GM19438 (cell line): Measurements from ENCODE around the gene BCL7A.

ENCODE experiments used
- ATAC-seq: cut with Tn5 transposase; IDR thresholded peaks from one replicate; pipeline ENCODE4 v1.9.1; 2021; ENCODE audit warnings: low read depth; ENCODE audit not compliant: unreplicated experiment

BCL7A gene

DNA sequence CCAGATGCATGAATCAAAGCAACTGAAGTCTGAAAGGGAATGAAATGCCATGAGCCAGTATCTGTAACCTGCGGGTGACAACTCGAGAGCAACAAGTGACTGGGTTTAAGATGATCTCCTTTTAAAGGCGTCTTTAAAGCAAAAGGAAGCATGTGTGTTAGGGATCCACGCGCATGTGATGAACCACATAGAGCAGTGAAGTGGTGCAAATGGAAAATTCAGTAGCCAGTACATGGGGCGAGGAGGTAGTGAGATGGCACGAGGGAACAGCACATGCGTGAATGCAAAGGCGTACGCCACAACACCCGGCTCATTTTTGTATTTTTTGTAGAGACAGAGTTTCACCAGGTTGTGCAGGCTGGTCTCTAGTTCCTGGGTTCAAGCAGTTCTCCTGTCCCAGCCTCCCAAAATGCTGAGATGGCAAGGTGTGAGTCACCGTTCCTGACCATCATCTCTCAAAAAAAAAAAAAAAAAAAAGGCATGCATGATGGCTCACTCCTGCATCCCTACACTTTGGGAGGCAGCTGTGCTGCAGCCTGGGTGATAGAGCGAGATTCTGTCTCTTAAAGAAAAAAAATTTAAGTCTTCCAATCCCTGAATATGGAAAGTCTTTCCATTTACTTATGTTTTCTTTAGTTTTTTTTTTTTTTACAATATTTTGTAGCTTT lies 24.6 kb upstream of the BCL7A start:
- ATAC-seq: no peak

DNA sequence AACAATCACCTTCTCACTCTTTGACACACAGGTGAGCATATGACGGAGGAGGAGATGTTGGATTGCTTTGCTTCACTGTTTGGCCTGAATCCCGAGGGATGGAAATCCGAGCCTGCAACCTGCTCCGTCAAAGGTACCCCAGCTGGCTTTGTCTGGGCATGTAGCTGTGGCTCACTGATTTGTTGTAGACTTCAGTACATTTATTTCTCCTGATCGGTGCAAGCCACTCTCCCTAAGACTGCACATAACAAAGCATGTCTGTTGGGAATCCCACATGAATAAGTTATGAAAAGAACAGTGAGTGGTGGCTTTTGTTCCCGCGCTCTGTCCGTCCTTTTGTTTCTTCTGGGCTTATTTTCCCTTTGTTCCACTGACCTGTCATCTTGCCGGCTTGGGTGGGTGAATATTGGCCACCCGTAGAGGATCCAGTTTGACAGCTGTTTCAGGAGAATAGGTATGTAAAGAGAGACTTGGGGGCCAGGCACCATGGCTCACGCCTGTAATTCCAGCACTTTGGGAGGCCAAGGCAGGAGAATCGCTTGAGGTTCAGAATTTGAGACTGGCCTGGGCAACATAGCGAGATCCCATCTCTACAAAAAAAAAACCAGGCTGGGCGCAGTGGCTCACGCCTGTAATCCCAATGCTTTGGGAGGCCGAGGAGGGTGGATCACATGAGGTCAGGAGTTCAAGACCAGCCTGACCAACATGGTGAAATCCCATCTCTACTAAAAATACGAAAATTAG lies 20.0 kb upstream of the BCL7A start:
- ATAC-seq: no peak

DNA sequence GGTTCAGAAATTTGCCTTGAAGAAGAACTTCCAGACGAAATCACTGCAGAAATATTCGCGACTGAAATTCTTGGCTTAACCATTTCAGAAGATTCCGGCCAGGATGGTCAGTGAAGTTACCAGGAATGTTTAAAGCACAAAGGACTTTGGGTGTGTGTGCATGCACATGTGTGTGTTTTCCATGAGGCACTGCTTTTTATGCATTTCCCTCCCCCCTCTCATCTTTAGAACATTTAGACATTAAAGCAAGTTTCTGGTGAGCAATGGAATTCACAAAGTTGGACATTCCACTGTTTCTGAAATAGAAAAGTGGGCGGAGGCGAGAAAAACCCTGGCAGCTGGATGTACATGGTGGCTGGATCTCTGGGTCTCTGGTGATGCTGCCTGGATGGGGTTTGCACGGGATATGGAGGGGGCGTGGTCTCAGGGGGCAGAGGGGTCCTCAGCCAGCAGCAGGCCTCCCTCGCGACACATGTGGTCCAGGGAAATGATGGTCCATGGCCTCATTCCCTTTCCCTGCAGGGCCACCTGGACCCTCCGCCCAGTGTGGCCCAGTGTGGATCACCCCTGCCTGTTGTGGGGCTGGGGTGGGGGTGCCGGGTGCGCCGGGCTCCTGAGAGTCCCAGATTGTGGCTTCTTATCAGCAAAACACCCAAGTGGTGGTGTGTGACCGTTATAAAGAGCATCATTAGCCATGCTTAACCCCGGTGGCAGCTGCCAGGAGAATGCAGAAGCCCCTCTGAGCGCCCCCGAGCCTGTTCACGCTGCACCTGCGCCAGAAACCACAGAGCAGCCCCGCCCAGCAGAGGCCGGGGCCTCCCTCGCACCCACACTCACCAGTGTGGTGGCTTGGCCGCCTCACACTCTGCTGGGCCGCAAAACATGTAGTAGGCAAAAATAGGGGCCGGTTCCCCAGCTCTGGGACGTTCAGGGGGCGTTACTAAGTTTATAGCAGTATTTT lies 17.8 kb upstream of the BCL7A start:
- ATAC-seq: no peak

- no peak for ATAC-seq
Observed at GRCh38 chr12:122004633-122005071, 17.0 kb upstream of the BCL7A start.

DNA sequence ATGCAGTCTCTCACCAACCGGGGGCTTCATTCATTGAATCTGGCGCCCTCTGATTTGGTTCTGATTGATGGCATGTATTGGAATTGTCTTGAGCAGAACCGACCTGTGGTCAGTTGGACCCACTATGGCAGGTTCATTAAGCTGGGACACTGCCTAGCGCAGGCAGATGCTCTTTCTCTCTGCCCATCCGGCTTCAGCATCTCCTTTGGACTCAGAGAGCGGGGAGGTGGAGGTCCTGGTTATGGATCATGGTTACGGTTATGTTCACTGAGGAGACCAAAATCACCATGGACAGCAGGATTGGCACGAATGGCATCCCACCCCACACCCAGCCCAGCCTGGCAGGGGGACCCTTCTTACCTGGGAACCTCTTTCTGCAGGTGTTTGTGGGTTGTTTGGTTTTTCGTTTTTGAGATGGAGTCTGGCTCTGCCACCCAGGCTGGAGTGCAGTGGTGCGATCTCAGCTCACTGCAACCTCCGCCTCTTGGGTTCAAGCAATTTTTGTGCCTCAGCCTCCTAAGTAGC lies 16.4 kb upstream of the BCL7A start:
- ATAC-seq: no peak

- no peak for ATAC-seq
Observed at GRCh38 chr12:122006186-122006926, 15.3 kb upstream of the BCL7A start.

DNA sequence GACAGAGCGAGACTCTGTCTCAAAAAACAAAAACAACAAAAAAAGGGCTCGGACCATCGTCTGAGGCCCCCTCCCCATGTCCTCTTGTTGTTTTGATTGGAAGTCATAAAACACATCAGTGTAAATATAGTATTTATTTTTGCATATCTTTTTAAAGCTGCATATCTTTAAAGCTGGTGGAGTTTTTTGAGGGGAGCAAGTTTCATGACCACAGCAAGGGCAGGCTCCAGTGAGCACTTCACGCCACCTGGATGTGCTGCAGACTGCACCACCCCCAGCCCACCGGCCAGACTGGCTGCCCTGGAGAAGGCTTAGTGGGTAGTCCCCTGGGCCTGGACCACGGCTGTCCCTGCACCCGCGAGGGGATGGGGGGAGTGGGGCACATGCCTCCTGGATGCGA lies 11.9 kb upstream of the BCL7A start:
- ATAC-seq: no peak

GRCh38 chr12:122012184-122012583 lies 9.5 kb upstream of the BCL7A start:
- ATAC-seq: no peak

GRCh38 chr12:122013136-122013535 lies 8.5 kb upstream of the BCL7A start:
- ATAC-seq: no peak

- ATAC-seq: no peak
Observed at GRCh38 chr12:122013791-122014590, 7.7 kb upstream of the BCL7A start.

- ATAC-seq: no peak
Observed at GRCh38 chr12:122014781-122015180, 6.9 kb upstream of the BCL7A start.

DNA sequence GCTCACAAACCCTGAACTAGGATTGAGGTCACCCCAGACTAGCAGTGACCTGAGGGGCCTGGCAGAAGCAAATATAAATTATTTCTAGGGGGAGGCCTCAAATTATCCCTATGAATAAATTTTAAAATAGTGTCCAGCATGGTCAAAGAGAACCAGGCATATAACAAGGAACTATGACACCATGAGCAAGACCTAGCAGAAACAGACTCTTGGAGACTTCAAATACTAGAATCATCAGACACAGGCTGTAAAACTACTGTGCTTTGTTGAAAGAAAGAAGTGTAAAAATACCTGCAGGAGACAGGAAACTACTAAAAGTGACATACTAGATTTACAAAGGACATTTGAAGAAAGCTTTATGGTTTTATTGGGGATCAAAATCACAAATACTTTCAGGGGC lies 3.2 kb upstream of the BCL7A start:
- no peak for ATAC-seq

- no peak for ATAC-seq
Observed at GRCh38 chr12:122018937-122019336, 2.7 kb upstream of the BCL7A start.

DNA sequence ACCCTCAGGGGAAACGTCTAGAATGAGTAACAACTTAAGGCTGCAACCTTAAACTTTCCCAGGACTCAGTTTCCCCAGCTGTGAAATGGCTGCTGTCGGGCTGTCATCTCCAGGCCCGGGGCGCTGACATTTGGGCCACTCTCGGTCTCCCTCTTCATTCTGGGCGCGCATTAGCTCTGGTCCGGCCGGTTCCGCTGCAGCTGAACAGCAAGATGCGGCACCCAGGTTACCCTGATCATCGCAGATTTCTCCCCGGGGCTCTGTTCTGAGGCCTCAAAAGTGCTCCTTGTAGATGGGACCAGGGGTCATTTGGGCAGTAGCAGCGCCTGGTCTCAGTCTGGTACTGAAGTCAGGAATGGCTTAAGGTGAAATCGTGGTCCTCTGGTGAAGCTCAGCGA lies 890 bp upstream of the BCL7A start:
- ATAC-seq: no peak

DNA sequence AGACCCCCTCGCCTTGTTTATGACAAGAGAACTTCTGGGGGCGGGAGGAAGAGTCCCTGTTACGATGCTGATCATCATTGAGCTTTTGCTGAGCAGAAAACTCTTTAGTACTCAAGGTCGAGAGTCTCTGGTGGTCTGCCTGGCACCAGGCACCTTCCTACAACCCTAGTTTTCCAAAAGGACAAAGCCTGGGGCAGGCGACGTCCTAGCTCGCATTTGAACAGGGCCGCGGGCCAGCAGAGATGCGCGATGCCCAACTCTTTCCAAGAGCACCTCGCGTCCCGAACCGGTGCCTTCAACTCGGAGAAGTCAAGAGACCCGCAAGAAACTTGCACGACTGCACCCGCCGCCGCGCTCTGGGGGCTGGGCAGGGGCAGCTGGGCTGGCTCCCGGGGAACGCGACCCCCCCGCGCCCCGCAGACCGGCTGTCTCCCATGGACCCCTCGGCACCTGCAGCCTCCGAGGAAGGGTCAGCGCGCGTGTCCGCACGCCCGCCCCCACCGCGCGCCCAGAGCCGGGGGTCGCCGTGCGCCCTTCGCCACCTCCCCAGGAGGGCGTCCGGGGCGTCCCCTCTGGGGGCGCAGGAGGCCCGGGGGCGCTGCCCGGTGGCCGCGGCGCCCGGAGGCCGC lies 377 bp upstream of the BCL7A start:
- ATAC-seq: no peak

DNA sequence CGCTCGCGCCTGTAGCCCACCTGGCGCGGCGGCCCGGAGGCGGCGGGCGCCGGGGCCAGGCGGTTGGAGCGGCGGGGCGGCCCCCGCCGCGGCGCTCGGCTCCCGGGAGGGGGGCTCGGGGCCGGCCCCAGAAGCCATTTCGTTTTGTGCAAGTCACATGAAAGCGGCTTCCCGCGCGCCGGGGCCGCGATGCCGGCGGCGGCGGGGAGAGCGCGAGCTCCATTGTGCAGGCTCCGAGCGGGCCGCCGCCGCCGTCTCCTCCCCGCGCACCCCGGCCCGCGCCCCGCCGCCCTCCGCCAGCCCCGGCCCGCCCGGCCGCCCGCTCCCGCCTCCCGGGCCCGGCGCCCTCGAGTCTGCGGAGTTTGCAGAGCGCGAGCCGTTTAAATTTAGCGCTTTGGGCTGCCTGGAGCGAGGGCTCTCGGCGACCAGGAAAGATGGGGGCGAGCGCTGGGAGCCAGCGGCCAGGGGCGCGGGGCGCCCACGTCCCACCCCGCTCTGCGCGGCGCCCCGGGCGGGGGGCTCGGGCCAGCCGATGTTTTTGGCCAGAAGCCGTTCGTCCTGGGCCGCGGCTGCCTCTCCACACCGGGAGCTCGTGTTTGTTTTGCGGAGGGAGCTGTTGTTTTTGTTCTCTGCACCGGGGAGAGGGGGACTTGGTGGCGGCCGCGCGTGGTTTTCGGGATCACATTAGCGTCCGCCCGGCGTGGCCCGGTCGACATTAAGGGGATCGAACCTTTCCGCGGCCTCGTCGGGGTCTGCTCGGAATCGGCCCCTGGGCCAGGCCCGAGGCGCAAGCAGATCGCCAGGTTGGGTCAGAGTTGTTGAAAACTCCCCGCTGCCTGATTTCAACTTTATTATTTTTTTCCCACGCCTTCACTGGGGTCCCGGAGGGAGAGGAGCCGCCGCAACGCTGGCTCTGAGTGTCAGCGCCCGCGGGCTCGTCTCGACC lies 982 bp downstream of the BCL7A start:
- ATAC-seq: no peak

- no peak for ATAC-seq
Observed at GRCh38 chr12:122023339-122024131, 1.9 kb downstream of the BCL7A start.
